ENCODE results near the gene TRIP13. TPM values are rescaled to one million over a fixed set of nuclear protein-coding genes. Genes with fewer than 3 reads are reported as not detected.

The TRIP13 gene
- total RNA-seq, 2 donors from 2014 or later = 0.20 to 0.93 TPM

DNA sequence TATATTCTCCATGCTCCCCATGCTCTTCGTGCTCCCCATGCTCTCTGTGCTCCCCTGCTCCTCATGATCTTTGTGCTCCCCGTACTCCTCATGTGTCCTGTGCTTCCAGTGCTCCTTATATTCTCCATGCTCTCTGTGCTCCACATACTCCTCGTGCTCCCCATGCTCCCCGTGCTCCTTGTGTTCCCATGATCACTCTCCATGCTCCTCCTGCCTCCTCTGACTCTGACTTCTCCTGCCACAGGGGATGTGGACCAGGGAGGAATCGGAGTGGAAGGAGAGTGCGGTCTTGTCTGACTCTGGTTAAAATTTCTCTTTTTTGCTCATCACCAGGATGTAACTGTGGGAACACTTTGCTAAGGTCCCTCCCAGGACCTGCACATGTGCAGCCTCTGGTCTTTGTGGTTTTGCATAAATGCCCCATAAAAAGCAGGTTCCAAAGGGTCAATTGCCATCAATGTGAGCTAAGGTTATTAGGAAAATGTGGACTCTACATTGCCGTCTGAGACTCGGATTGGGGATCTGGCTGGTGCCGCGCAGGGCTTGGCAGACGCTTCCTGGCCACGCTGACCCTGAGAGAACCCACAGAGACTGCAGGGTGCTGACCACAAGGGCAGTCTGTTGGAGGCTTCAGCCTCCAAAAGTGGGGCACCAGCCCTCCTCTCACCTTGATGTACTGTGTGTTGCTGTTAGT, 52.5 kb downstream of the TRIP13 start:
- no peaks in the 10 kb centered on the region for H3K27me3 ChIP-seq
- peaks cover 0 to 3% of the 10 kb centered on the region in 2 donors for H3K9me3 ChIP-seq
- H3K27ac ChIP-seq = no peak overlapping the region
- no peak overlapping the region for H3K4me3 ChIP-seq
- TF ChIP-seq, protein P1, sequence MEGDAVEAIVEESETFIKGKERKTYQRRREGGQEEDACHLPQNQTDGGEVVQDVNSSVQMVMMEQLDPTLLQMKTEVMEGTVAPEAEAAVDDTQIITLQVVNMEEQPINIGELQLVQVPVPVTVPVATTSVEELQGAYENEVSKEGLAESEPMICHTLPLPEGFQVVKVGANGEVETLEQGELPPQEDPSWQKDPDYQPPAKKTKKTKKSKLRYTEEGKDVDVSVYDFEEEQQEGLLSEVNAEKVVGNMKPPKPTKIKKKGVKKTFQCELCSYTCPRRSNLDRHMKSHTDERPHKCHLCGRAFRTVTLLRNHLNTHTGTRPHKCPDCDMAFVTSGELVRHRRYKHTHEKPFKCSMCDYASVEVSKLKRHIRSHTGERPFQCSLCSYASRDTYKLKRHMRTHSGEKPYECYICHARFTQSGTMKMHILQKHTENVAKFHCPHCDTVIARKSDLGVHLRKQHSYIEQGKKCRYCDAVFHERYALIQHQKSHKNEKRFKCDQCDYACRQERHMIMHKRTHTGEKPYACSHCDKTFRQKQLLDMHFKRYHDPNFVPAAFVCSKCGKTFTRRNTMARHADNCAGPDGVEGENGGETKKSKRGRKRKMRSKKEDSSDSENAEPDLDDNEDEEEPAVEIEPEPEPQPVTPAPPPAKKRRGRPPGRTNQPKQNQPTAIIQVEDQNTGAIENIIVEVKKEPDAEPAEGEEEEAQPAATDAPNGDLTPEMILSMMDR (IDR thresholded peaks at IDR 0.05) = no peak
- no peaks in the 10 kb centered on the region for H3K36me3 ChIP-seq
- peaks cover 0 to 17% of the 10 kb centered on the region in 2 donors for H3K4me1 ChIP-seq
- DNase-seq (ENCODE audit: low spot score) = no peak

DNA sequence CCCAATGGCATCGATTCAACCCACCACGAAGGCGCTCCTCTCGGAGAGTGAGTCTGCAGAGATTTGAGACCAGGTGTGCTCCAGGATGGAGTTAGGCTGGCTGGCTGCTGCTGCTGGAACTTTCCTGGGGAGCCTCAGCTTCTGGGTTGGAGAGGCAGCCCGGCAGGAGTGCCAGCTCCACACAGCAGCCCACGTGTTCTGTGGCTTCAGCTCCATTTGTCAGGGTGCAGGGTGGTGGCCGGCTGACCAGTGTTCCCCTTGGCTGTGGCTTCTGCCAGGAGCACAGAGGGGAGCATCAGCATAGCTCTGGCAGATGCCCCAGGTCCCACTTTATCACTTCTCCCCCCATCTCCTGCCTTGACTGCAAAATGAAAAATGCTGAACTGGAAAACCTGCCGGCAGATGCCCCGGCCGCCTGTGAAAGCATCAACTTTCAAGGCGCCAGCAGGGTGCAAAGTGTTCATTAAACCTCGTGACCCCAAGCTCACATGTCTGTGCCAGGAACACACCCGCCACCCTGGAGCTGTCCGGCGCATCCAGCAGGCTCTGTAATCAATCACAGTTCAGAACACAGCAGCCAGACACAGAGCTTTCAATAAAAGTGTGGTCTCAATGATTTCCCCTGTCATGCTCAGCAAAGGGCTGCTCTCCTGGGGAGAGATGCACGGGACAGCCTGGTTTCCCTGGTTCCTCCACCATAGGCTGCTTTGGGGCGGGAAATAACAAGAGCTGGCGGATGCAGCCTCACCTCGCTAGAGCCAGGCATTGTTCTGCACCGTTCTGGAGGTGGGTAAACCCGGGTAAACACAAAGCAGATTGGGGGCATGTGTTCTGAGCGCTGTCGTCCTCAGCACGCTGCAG, 53.2 kb downstream of the TRIP13 start:
- no peaks in the 10 kb centered on the region for H3K36me3 ChIP-seq
- H3K4me3 ChIP-seq = no peak overlapping the region
- H3K4me1 ChIP-seq = peaks cover 0 to 17% of the 10 kb centered on the region in 2 donors
- TF ChIP-seq, protein P1 (IDR thresholded peaks at IDR 0.05) = no peak
- H3K9me3 ChIP-seq = peaks cover 0 to 10% of the 10 kb centered on the region in 2 donors
- no peaks in the 10 kb centered on the region for H3K27me3 ChIP-seq
- H3K27ac ChIP-seq = no peak overlapping the region
- DNase-seq (ENCODE audit: low spot score) = no peak

DNA sequence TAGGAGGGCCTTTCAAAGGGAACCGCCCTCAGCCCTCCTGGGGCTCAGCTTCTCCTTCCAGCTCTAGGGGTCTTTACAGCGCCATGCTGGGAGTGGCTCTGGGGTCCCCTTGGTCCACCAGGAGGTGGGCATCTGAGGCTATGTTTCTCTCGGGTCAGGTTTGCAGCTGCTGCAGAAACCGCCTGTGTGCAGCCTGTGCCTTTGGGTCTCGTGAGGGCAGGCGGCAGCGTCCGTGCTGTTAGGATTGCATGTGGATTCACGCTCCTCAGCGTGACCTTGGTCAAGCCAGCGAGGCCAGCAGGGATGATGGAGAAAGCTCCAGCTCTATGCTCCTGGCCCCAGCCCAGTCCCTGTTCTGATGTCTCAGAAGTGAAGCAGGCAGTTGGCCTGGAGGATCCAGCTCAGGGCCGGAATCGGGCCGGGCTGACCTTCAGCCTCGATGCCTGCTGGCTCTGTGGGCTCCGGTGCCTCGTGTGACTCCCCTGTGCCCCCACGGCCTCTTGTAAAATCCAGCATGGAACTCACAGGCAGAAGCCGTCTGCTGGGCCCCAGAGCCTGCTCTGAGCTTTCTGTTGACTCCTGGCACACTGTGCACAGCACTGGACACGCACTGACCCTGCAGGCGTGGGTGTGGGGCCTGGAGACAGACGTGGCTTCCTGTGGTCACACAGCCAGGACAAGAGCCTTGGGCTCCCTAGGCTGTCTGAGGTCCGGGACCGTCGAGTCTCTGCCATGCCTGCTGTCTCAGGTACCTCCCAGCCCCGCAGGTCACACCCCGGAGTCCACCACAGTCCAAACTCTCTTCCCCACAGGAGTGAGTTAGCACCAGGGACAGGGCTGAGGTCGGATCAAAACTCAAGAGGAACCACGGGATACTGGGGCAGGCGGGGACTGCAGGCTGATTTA, 54.3 kb downstream of the TRIP13 start:
- no peak overlapping the region for H3K4me3 ChIP-seq
- peaks cover 0 to 16% of the 10 kb centered on the region in 2 donors for H3K9me3 ChIP-seq
- H3K4me1 ChIP-seq = peaks cover 0 to 17% of the 10 kb centered on the region in 2 donors
- no peak for DNase-seq (ENCODE audit: low spot score)
- H3K36me3 ChIP-seq = no peaks in the 10 kb centered on the region
- no peak overlapping the region for H3K27ac ChIP-seq
- TF ChIP-seq, protein P1 (IDR thresholded peaks at IDR 0.05) = no peak
- no peaks in the 10 kb centered on the region for H3K27me3 ChIP-seq

DNA sequence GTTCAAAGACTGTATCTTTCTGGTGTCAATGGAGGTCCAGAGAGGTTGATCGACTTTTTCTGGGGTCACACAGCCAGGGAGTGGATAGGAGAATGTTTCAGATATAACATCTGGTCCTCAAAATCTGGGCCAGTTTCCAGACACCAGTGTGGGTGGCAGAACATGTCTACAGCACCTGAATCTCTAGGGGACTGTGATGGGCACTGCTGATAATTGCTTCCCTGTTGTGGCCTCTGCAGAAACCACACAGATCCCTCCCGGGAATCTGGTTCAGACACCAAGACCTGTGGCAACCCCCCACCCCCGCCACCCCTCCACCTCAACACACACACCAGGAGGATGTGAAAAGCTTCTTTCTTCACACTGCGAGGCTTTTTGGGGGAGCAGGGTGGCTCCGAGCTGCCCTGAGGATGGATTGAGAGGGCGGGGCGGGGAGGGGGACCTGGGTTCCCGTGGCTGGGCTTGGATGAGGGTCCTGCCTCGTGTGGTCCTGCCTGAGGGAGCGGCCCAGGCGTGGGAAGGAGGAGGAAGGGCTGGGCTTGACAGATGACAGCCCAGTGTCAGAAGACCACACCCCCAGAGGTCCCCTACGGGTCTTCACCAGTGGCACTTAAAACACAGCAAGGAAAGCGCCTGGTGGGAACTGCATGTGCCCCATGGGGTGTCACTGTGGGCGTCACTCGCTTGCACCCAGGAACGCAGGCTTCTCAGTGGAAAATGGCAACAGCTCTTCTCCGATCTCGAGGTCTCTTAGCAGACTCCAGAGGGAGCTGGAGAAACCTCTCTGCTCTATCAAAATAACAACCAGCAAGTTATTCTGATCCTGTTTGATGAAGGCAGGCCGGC, 55.2 kb downstream of the TRIP13 start:
- Histone ChIP-seq H3K36me3 (no peaks in the 10 kb centered on the region), H3K4me3 (no peak overlapping the region), H3K27me3 (no peaks in the 10 kb centered on the region), H3K4me1 (peaks cover 0 to 17% of the 10 kb centered on the region in 2 donors), H3K27ac (no peak overlapping the region), H3K9me3 (peaks cover 0 to 16% of the 10 kb centered on the region in 2 donors)
- no peak for DNase-seq (ENCODE audit: low spot score)
- TF ChIP-seq, protein P1 (IDR thresholded peaks at IDR 0.05) = no peak
